K562 (cell line): ENCODE results near the gene GNAZ.

Experiments
- CTCF ChIP-seq, 3 experiments: IDR thresholded peaks in 2 of 3; conservative IDR thresholded peaks in 1 of 3; 2 replicates each; pipeline ENCODE4 v1.5.1; 2011 to 2012; ENCODE audit warnings: low read length in 3 of 3, mild to moderate bottlenecking in 3 of 3, control low read depth in 2 of 3, improper control_type of control experiment in 1 of 3, inconsistent platforms in 1 of 3, low read depth in 1 of 3, mixed read lengths in 1 of 3, moderate library complexity in 1 of 3; ENCODE audit not compliant: insufficient read depth in 2 of 3
- EP300 ChIP-seq: IDR thresholded peaks from 2 replicates; pipeline ENCODE4 v1.6.1; 2012; ENCODE audit warnings: low read length, improper control_type of control experiment
- FOXM1 ChIP-seq, 2 experiments: fragments of 450-650 bp in 1 of 2; sonication (generic) in 1 of 2; formaldehyde crosslinking in 1 of 2; IDR thresholded peaks; 2 replicates each; pipeline versions ENCODE4 v1.6.1 to v1.9.0; 2017 to 2022; ENCODE audit warnings: low read depth in 2 of 2, mild to moderate bottlenecking in 2 of 2, missing genetic modification reagents in 1 of 2, moderate library complexity in 1 of 2
- HDAC2 ChIP-seq: fragments of 450-650 bp; IDR thresholded peaks from 2 replicates; pipeline ENCODE4 v1.6.1; 2016; ENCODE audit warnings: mild to moderate bottlenecking
- HDAC6 ChIP-seq: IDR thresholded peaks from 2 replicates; pipeline ENCODE4 v1.6.1; 2012; ENCODE audit warnings: low read depth, mild to moderate bottlenecking, control low read depth, inconsistent platforms, low read length, moderate library complexity
- MEIS2 ChIP-seq: fragments of 450-650 bp; IDR thresholded peaks from 2 replicates; pipeline ENCODE4 v1.6.1; 2014; ENCODE audit warnings: mild to moderate bottlenecking; ENCODE audit not compliant: partially characterized antibody
- PYGO2 ChIP-seq: fragments of 450-650 bp; IDR thresholded peaks from 2 replicates; pipeline ENCODE4 v1.6.1; 2016; ENCODE audit warnings: mild to moderate bottlenecking, missing genetic modification characterization, moderate library complexity, missing compliant biosample characterization
- TARDBP ChIP-seq: fragments of 450-650 bp; IDR thresholded peaks from 2 replicates; pipeline ENCODE4 v1.6.1; 2016
- ZBTB9 ChIP-seq: fragments of 450-650 bp; formaldehyde crosslinking; IDR thresholded peaks from 2 replicates; pipeline ENCODE4 v1.4.0; 2020; ENCODE audit warnings: mild to moderate bottlenecking, moderate library complexity
- ZNF282 ChIP-seq: sonication (generic); formaldehyde crosslinking; IDR thresholded peaks from 2 replicates; pipeline ENCODE4 v1.8.1; 2023; ENCODE audit warnings: missing genetic modification reagents
- TF ChIP-seq, protein P1 (sequence below): fragments of 450-650 bp; formaldehyde crosslinking; IDR thresholded peaks from 2 replicates; pipeline ENCODE4 v1.4.0; 2020; ENCODE audit warnings: mild to moderate bottlenecking

- TF ChIP-seq CTCF (IDR thresholded peaks at IDR 0.05 in 2 of 3, conservative IDR thresholded peaks at IDR 0.05 in 1 of 3; ENCODE audit: insufficient read depth in 2 of 3, low read depth in 1 of 3, low read length in 3 of 3), result no peak
- no peak for TF ChIP-seq HDAC2
- no peak for TF ChIP-seq ZBTB9 (CRISPR knock-in tag)
- TF ChIP-seq MEIS2, result no peak
- TF ChIP-seq, protein P1, sequence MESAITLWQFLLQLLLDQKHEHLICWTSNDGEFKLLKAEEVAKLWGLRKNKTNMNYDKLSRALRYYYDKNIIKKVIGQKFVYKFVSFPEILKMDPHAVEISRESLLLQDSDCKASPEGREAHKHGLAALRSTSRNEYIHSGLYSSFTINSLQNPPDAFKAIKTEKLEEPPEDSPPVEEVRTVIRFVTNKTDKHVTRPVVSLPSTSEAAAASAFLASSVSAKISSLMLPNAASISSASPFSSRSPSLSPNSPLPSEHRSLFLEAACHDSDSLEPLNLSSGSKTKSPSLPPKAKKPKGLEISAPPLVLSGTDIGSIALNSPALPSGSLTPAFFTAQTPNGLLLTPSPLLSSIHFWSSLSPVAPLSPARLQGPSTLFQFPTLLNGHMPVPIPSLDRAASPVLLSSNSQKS (CRISPR knock-in tag), result no peak
- no peak for TF ChIP-seq ZNF282 (CRISPR knock-in tag)
- no peak for TF ChIP-seq PYGO2
- no peak for TF ChIP-seq EP300
- TF ChIP-seq FOXM1 (IDR thresholded peaks at IDR 0.05; ENCODE audit: low read depth), result no peak
- TF ChIP-seq FOXM1 (CRISPR knock-in tag; IDR thresholded peaks at IDR 0.05; ENCODE audit: low read depth), result no peak
- no peak for TF ChIP-seq TARDBP
- no peak for TF ChIP-seq HDAC6
Measured at GRCh38 chr22:23060612-23061400, 9.5 kb upstream of the GNAZ start.
